Muscle of back (tissue), 13 donors: Measurements from ENCODE around the gene APOBEC3F. TPM values are rescaled to one million over a fixed set of nuclear protein-coding genes. Genes with fewer than 3 reads are reported as not detected.
"Not testable (repeated sequence)": the region's sequence is repeated elsewhere in the genome, so short reads cannot be mapped to it uniquely, and the experiment has no call there.

Experiments
- DNase-seq, 3 donors: peaks; one replicate each; pipeline versions ENCODE4 v3.0.0 to v3.0.0-alpha.2; 2013
- long read RNA-seq, 9 donors: transcript quantifications; one replicate each; lab custom pipeline, GENCODE V29; 2026
- polyA plus RNA-seq, 10 donors: library from polyadenylated mRNA; unstranded; fragments of 120-200 nt; gene quantifications; one replicate each; pipeline ENCODE4 v1.2.1, GENCODE V29; 2013; ENCODE audit not compliant: insufficient read length in 10 of 10

APOBEC3F gene
- 1 to 10 TPM; 1.8 to 4.4 (median 3.1) TPM for polyA plus RNA-seq
- long read RNA-seq, donor 1, result 0 reads
- long read RNA-seq, donor 2, result 0 reads
- long read RNA-seq, donor 3, result 0 reads
- long read RNA-seq, donor 4, result 0 reads
- long read RNA-seq, donor 5, partial matches to known transcripts, result 0 of 1 reads
- long read RNA-seq, donor 5, other reads (novel, unspliced or antisense), result 0 of 1 reads
- long read RNA-seq, donor 6, partial matches to known transcripts, result 0 of 1 reads
- long read RNA-seq, donor 6, other reads (novel, unspliced or antisense), result 0 of 1 reads
- long read RNA-seq, donor 7, result 0 reads
- long read RNA-seq, donor 8, result 0 reads
- long read RNA-seq, donor 9, result 0 reads

GRCh38 chr22:39040538-39041296 lies at the start of gene APOBEC3F:
TSS of gene APOBEC3F (plus strand) at chr22:39040864. CDS start at chr22:39040961, 97 bp downstream.
- peak; percentile 31 to 72 (median 34) for DNase-seq

- DNase-seq, result peak in 2 of 3 donors; percentile 6 to 45
Measured at GRCh38 chr22:38992871-38993371, 47.7 kb upstream of the APOBEC3F start.

- no peak for DNase-seq
Measured at GRCh38 chr22:38996105-38996504, 44.6 kb upstream of the APOBEC3F start.

GRCh38 chr22:38997518-38997917 lies 43.1 kb upstream of the APOBEC3F start:
- no peak for DNase-seq

- DNase-seq, result peak; percentile 76 to 91 (median 84)
Measured at GRCh38 chr22:39003165-39003638, 37.5 kb upstream of the APOBEC3F start.

- no peak for DNase-seq
Measured at GRCh38 chr22:39007177-39007576, 33.5 kb upstream of the APOBEC3F start.

- peak in 1 of 3 donors; percentile 13 for DNase-seq
Measured at GRCh38 chr22:39008271-39008850, 32.3 kb upstream of the APOBEC3F start.

- no peak for DNase-seq
Measured at GRCh38 chr22:39010946-39011345, 29.7 kb upstream of the APOBEC3F start.

GRCh38 chr22:39012533-39013511 lies 27.8 kb upstream of the APOBEC3F start:
- DNase-seq, result no peak

- DNase-seq, result peak in 1 of 3 donors; percentile 26
Measured at GRCh38 chr22:39013561-39013941, 27.1 kb upstream of the APOBEC3F start.

GRCh38 chr22:39013942-39014722 lies 26.5 kb upstream of the APOBEC3F start, which contains the start of gene APOBEC3C:
TSS of gene APOBEC3C (plus strand) at chr22:39014257. CDS start at chr22:39014363, 106 bp downstream.
- DNase-seq, result peak; percentile 63 to 86 (median 74)

- not testable (repeated sequence) for DNase-seq
Measured at GRCh38 chr22:39014723-39015121, 25.9 kb upstream of the APOBEC3F start.

- DNase-seq, result no peak
Measured at GRCh38 chr22:39016592-39016991, 24.1 kb upstream of the APOBEC3F start.

- no peak for DNase-seq
Measured at GRCh38 chr22:39017596-39018365, 22.9 kb upstream of the APOBEC3F start.

GRCh38 chr22:39020021-39020651 lies 20.5 kb upstream of the APOBEC3F start:
- not testable (repeated sequence) for DNase-seq

- DNase-seq, result peak in 1 of 3 donors; percentile 39
Measured at GRCh38 chr22:39021552-39022250, 19.0 kb upstream of the APOBEC3F start.

- no peak for DNase-seq
Measured at GRCh38 chr22:39024519-39025308, 15.9 kb upstream of the APOBEC3F start.
